EH (cell line): Measurements from ENCODE around the gene TYRO3.
"Not testable (repeated sequence)": the region's sequence is repeated elsewhere in the genome, so short reads cannot be mapped to it uniquely, and the experiment has no call there.

Source experiments
- DNase-seq: peaks from one replicate; pipeline ENCODE4 v3.0.0-alpha.2; 2015; ENCODE audit warnings: low read depth

TYRO3 gene

GRCh38 chr15:41554343-41554742, 4.7 kb upstream of the TYRO3 start:
- DNase-seq = no peak

GRCh38 chr15:41554915-41555314, 4.1 kb upstream of the TYRO3 start:
- DNase-seq = no peak

- DNase-seq = no peak
Observed at GRCh38 chr15:41556677-41557076, 2.3 kb upstream of the TYRO3 start.

GRCh38 chr15:41557673-41558399, 1.2 kb upstream of the TYRO3 start:
- DNase-seq = peak; percentile 77

- no peak for DNase-seq
Observed at GRCh38 chr15:41559239-41559782, 299 bp downstream of the TYRO3 start.

DNA sequence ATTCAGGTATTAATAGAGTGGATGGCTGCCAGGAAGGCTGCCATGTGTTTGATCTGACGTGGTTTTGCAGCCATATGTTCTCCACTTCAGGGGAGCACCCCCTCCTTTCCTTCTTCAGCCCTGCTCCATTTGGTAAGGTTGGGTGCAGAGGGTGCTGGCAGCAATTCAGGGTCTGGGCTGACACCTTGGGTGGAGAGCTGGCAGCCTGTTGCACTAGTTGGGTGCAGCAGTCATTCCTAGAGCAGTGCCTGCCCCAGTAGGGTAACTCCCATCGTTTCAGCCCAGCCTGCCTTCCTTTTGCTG, 1.5 kb downstream of the TYRO3 start:
- DNase-seq = no peak

DNA sequence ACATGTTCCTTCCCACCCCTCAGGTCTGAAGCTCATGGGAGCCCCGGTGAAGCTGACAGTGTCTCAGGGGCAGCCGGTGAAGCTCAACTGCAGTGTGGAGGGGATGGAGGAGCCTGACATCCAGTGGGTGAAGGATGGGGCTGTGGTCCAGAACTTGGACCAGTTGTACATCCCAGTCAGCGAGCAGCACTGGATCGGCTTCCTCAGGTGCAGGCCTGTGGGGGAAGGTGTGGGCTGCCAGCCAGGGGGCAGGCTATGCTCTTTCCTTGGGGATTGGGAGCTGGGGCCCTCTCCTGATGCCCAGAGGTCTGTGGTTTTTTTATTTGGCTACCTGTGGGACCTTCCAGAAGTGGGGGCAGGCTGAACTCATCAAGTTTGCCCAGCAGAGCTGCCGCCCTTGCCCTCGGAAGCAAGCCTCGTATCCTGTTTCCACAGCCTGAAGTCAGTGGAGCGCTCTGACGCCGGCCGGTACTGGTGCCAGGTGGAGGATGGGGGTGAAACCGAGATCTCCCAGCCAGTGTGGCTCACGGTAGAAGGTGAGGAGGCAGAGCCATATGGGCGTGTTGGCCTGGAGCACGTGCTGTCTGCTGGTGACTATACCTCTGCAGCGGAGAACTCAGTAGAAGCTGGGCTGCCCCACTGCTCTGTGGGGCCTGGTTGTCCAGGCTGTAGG, 2.2 kb downstream of the TYRO3 start:
- DNase-seq = no peak

- peak; percentile 25 for DNase-seq
Observed at GRCh38 chr15:41561777-41562145, 2.7 kb downstream of the TYRO3 start.

GRCh38 chr15:41562244-41562643, 3.2 kb downstream of the TYRO3 start:
- no peak for DNase-seq

- DNase-seq = no peak
Observed at GRCh38 chr15:41562784-41563198, 3.8 kb downstream of the TYRO3 start.

DNA sequence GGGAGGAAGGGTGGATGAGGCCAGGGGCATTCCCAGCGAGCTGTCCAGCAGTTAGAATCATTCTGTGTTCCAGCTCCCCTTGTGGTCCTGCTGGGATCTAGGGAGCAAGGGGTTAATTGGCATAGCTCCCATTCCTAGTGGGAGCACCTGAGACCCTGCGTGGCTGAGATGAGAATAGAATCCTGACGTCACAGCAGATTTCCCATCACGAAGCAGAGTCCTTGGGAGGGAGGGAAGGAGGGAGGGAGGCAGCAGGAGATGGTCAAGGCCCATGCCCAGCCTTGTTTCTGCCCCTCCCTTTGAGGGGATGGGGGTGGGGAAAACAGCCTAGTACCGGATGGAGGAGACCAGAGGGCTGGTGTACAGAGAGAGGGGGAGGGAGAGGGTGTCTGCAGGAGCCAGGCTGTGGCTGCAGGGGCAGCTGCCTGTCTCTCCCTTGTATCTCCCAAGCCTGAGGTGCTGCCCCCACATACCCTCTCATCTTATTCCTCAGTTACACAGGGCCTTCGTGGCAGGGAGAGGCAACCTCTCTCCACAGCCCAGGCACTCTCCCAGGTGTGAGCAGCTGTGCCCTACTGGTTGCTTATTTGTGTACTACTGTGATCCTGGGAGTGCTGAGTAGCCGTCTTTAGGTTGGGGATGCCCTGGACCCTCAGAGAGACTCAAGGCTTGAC, 5.4 kb downstream of the TYRO3 start:
- DNase-seq = peak; percentile 39

GRCh38 chr15:41564960-41565502, 6.0 kb downstream of the TYRO3 start:
- no peak for DNase-seq

GRCh38 chr15:41565702-41566101, 6.7 kb downstream of the TYRO3 start:
- DNase-seq = no peak

GRCh38 chr15:41566121-41566885, 7.3 kb downstream of the TYRO3 start:
- DNase-seq = no peak

DNA sequence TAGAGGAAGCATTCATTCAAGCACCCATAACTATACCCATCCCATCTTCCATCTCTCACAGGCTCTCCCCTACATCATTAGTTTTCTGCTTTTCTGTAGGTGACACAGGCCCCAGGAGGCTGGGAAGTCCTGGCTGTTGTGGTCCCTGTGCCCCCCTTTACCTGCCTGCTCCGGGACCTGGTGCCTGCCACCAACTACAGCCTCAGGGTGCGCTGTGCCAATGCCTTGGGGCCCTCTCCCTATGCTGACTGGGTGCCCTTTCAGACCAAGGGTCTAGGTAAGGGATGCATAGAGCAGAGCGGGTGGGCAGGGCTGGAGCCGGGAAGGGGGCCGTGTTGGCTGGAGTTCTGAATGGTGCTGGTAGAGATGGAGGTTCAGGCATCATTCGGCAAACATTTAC, 8.2 kb downstream of the TYRO3 start:
- DNase-seq = no peak

- DNase-seq = no peak
Observed at GRCh38 chr15:41567862-41568261, 8.8 kb downstream of the TYRO3 start.

DNA sequence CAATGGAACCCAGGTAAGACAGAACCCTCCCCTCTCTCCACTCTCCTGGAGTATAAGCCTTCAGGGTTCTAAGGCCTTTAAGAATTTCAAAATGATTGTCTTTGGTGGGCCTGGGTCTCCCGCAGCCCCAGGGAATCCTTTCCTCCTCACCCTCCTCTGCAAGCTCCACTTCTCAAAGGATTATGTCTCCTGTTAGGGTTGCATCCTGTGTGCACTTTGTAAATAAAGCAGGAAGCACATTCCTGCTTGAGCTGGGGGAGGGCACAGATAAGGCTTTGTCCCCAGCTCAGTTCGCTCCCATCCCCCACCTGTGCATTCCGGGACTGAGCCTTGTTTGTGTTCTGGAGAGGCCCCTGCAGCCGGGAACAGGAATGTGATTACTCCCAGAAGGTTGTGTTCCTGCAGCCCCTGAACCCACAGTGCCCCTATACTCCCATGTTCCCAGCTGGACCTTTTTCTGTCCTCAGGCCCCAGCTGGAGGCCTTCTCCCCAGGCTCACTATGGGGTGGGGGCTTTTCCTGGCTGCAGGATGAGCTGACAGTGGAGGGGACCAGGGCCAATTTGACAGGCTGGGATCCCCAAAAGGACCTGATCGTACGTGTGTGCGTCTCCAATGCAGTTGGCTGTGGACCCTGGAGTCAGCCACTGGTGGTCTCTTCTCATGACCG, 9.5 kb downstream of the TYRO3 start:
- peak; percentile 60 for DNase-seq

- DNase-seq = not testable (repeated sequence)
Observed at GRCh38 chr15:41569232-41569631, 10.2 kb downstream of the TYRO3 start.

DNA sequence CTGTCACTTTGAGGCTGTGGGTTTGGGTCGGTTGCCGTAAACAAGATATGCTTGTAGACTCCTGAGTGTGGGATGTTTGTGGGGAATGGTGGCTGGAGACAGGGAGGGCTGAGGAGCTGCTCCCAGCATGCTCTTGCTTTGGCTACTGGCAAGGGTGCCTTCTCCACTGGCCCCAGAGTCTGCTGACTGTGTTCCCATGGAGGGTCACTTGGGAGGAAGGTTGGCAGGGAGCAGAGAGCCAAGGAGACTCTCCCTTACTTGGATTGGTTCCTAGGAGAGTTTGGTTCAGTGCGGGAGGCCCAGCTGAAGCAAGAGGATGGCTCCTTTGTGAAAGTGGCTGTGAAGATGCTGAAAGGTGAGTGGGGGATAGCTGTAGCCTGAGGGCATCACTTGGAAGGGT, 11.8 kb downstream of the TYRO3 start:
- DNase-seq = no peak

DNA sequence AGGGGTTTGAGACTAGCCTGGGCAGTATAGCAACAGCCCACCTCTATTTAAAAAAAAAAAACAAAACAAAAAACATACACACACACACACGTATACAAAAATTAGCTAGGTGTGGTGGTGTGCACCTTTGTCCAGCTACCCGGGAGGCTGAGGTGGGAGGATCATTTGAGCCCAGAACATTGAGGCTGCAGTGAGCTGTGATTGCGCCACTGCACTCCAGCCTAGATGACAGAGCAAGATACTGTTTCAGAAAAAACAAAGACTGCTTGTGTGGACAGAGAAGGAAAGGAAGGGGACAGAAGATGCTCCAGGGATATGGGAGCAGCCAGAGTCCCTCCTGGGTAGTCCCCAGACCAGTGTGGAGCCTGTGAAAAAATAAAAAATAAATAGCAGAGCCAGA, 12.9 kb downstream of the TYRO3 start:
- no peak for DNase-seq

- DNase-seq = no peak
Observed at GRCh38 chr15:41572866-41573265, 13.9 kb downstream of the TYRO3 start.

DNA sequence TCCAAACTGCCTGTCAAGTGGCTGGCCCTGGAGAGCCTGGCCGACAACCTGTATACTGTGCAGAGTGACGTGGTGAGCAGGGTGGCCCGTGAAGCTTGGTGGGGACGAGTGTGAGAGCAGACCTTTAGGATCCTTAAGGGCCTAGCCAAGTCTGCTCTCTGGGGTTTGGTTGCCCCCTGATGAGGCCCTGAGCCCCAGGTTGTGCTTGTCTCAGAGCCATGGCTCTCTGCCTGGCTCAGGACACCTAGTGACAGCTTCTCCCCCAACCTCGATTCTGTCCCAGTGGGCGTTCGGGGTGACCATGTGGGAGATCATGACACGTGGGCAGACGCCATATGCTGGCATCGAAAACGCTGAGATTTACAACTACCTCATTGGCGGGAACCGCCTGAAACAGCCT, 14.4 kb downstream of the TYRO3 start:
- DNase-seq = no peak
